HG02884 (cell line): ENCODE results near the gene CIROP.

ENCODE experiments used
- ATAC-seq: cut with Tn5 transposase; IDR thresholded peaks from one replicate; pipeline ENCODE4 v1.9.1; 2021; ENCODE audit warnings: mild to moderate bottlenecking, moderate library complexity; ENCODE audit not compliant: unreplicated experiment

The CIROP gene

DNA sequence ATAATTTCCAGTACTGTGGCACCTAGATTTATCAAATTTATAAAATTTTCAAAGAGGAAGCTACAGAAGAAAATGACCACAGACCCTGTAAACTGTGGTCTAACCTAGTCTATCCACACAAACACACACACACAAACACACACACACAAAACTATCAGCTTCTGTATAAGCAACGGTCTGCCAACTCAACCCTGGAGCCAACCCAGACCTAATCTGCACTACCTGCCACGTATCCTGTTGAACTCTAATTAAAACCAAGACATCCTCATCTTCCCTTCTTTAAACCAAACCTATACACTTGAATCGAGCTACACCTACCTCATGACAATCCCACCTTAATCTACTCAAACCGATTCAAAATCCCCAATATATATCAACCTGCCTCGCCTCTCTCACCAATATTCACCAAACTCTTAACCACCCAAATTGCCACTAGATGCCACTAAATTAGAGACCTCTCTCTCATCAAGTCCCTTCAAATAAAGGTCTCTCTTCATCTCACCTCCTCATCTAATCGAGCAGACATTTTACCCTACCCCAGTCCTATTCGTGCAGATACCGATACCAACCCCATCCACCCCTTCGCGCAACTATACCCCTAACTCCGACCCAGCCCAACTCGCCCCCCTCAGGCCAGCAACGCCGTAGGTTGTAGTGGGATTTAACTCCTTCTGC is 10.7 kb downstream of the CIROP start:
- peak; percentile 32 for ATAC-seq

GRCh38 chr14:23093526-23093925 is 11.3 kb downstream of the CIROP start:
- ATAC-seq, result no peak

- ATAC-seq, result no peak
Measured at GRCh38 chr14:23093104-23093503, 11.7 kb downstream of the CIROP start.

DNA sequence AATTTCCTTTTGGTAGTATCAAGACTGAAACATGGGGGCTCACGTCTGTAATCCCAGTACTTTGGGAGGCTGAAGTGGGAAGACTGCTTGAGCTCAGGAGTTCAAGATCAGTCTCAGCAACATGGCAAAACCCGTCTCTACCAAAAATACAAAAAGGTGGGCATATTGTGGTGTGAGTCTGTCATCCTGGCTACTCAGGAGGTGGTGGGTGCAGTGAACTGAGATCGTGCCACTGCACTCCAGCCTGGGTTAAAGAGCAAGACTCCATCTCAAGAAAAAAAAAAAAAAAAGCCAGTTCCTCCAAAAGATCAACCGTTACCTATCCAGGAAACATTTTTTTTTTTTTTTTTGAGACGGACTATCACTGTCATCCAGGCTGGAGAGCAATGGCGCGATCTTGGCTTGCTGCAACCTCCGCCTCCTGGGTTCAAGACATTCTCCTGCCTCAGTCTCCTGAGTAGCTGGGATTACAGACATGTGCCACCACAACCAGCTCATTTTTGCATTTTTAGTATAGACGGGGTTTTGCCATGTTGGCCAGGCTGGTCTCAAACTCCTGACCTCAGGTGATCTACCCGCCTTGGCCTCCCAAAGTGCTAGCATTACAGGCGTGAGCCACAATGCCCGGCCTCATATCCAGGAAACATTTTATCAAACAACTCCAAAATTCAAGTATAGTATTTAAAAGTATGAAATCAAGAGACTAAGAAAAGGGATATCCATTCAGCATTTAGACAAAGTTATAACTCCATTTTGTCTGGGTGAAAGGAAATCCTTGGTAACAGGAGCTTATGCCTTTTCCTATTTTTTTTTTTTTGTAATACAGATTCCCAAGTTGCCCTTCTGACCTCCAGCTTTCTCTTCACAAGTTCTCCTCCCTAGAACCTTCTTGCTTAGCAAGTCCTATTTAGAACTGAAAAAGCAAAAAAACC is 13.2 kb downstream of the CIROP start:
- ATAC-seq, result no peak

GRCh38 chr14:23090254-23090636 is 14.5 kb downstream of the CIROP start:
- ATAC-seq, result no peak

DNA sequence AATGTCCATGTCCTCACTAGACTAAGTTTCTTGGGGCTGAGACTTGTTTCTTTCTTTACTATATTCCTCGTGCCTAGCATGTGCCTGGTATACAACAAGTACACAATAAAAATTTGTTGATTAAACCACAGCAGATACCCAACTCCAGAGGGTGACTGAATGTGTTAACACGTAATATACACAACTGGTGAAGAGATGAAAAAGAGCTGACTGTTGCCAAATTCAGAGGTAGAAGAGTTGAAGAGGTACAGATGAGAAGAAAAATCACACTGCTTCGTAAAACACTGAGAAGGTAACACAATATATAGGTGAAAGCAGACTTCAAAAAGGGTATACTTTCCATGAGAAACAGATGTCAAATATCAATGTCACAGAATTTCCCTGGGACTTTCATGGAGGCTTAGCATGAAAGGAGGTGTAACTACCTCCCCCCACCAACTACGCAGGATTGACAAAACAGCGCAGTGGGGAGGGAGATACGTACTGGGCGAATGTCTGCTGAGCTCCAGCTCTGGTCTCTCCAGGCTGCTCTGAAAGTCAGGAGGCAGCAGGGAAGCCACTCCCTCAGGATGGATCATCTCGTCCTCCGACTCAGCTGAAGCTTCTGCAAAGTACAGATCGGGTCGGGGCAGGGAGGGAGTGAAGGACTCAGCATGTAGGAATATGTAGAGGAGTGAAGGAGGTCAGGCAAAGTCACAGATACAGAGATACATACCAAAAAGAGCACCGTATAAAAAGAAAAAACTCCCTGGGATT is 15.1 kb downstream of the CIROP start:
- ATAC-seq, result no peak

DNA sequence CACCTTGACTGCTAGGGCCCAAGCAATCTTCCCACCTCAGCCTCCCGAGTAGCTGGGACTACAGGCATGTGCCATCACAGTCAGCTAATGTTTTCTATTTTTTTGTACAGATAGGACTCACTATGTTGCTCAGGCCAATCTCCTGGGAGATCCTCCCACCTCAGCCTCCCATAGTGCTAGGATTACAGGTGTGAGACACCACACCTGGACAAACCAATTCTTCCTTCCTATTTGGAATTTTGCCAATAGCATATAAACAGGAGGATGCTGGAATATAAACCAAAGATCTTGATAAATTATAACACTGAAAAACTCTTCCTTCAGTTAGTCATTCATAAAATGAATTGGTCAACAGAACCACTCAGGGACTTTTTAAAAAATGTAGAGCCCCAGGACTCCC is 18.2 kb downstream of the CIROP start:
- no peak for ATAC-seq

GRCh38 chr14:23085458-23085857 is 19.3 kb downstream of the CIROP start:
- ATAC-seq, result no peak

DNA sequence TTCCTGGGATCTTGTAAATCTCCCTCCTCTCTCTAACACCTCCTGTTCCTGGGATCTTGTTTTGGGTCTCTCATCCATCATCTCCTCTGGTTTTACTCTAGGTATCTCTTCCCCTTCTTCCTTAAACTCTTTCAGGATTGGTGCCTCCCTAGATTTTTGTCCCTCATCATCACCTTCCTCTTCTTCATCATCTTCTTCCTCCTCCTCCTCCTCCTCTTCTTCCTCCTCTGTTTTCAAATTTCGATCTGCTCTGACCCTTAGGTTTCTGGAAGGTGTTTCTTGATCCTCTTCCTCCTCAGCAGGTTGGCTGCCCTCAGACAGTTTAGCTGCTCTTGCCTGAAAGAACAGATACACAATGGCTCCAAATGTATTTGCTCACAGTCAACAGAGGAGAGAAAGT is 24.3 kb downstream of the CIROP start:
- ATAC-seq, result no peak

DNA sequence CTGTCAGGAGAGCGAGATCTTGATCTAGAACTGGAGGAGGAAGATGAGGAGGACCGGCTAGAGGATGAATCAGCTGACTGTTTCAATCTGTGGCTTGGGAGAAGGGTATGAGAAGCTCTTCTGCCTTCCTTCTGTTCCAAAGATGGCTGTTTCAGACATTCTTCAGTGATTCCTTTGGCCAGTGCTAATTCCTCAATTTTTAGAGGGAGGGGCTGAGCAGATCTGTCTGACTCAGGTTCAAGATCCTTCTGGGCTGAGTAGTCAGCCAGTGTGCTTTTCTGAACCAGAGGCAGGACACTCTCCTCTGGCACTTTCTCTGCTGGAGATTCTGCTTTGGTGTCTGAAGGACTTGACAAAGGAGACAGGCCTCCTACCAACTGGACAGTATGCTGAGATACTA is 25.1 kb downstream of the CIROP start:
- no peak for ATAC-seq

- ATAC-seq, result no peak
Measured at GRCh38 chr14:23078692-23079116, 26.1 kb downstream of the CIROP start.

DNA sequence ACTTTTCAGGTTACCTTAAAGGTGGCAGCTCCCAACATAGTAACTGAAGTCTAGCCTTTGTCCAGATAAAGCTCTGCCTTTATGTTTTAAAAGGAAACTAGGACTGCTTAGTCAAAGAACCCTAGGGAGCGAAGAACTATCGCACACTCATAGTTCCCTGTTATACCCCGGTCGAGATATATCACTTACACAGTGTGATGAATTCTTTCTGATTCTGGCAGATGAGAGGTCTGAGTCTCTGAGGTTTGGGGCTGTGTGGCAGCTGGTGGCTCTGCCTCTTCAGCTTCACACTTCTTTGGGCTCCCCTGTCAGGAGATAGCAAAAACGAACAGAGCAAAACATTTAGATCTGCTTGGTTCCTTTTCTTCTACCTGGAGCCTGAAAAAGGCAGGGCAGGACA is 26.8 kb downstream of the CIROP start:
- no peak for ATAC-seq

- ATAC-seq, result no peak
Measured at GRCh38 chr14:23076785-23077408, 27.9 kb downstream of the CIROP start.

GRCh38 chr14:23074906-23075305 is 29.9 kb downstream of the CIROP start:
- ATAC-seq, result no peak

GRCh38 chr14:23071921-23072539 is 32.8 kb downstream of the CIROP start:
- ATAC-seq, result no peak

DNA sequence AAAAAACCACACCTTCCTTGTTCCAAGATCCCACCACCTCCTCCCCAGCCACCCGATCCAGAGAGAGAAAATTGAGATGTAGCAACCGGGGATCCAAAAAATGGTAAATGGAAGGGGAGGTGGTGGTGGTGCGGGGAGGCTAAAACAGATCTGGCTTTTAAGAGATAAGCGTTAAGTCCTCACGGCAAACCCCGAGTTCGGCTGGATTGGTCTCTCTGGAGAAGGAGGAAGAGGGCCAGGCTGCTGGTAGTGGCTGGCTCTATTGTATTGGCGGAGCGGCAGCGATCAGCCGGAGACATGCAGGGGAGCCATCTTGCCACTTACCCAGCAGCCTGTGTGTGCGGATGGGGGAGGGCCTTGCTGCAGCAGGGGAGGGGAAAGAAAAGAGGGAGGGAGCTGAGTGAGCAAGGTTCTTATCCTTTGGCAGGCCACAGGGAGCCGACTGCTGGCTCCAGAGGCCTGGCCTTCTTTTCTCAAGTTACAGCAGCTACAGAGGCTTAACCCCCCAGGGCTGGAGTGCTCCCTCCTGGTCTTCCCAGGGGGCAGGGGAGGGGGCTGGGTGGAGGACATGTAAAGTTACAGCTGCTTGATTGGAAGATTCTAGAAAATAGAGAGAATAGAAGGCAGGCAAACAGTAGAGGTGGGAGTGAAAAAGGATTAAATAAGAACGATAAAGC is 33.4 kb downstream of the CIROP start:
- peak; percentile 86 for ATAC-seq

GRCh38 chr14:23070262-23071129 is 34.3 kb downstream of the CIROP start:
- no peak for ATAC-seq

- no peak for ATAC-seq
Measured at GRCh38 chr14:23069413-23069806, 35.4 kb downstream of the CIROP start.

GRCh38 chr14:23068789-23069412 is 35.9 kb downstream of the CIROP start:
- ATAC-seq, result peak; percentile 60
